GM06990 (cell line): ENCODE data around the gene RLF.

Source experiments
- DNase-seq: peaks from one replicate; pipeline ENCODE4 v3.0.0-alpha.2; 2011; ENCODE audit not compliant: insufficient read length; ENCODE audit errors: extremely low read depth
- H3K27me3 ChIP-seq: replicated peaks from 2 replicates; pipeline ENCODE4 v1.6.0; 2011; ENCODE audit warnings: low read length; ENCODE audit not compliant: control insufficient read depth, insufficient read depth
- H3K36me3 ChIP-seq: 2 replicates; pipeline ENCODE4 v1.5.1; 2011; ENCODE audit warnings: low read length; ENCODE audit not compliant: control insufficient read depth, insufficient read depth
- H3K4me3 ChIP-seq: replicated peaks from 2 replicates; pipeline ENCODE4 v1.5.1; 2011; ENCODE audit warnings: low read depth, mild to moderate bottlenecking, control low read depth, low read length
- TF ChIP-seq, protein P1 (sequence below): IDR thresholded peaks from 2 replicates; pipeline ENCODE4 v1.5.1; 2011; ENCODE audit warnings: low read length, control low read depth, mild to moderate bottlenecking, inconsistent platforms; ENCODE audit not compliant: insufficient read depth, poor library complexity, severe bottlenecking

The RLF gene

DNA sequence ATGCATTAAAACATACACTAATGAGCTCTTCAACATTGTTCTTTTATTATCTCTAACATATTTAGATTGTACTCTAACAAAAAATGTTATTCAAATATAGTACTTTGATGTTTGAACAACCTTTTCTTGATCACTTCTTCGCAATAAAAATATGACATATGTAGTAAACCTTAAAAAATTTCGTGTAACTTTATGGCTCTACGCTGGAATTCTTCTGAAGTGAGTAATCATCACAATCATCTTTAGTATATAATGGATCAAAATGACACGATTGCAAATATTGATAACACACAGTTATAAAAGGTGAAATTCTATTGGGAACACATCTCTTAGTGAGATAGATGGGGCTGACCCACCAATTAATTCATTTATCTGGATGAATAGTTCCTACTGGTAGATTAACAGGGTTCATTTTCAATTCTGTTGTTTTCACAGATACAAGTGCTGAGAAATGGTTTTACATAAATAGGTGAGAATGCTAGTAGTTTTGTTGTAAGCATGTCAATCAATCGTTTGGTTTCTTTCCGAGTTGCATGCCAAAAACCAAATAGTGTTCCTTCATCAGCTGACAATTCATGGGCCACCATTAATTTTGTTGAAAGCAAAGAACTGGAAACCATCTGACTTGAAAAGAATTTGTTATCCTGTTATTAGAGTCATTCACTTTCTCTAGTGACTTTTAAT, 95.4 kb downstream of the RLF start:
- DNase-seq, result no peak
- Histone ChIP-seq H3K4me3 (peak overlapping the region; percentile 98), H3K36me3 (peaks cover 6% of the 10 kb centered on the region), H3K27me3 (no peaks in the 10 kb centered on the region)
- TF ChIP-seq, protein P1, sequence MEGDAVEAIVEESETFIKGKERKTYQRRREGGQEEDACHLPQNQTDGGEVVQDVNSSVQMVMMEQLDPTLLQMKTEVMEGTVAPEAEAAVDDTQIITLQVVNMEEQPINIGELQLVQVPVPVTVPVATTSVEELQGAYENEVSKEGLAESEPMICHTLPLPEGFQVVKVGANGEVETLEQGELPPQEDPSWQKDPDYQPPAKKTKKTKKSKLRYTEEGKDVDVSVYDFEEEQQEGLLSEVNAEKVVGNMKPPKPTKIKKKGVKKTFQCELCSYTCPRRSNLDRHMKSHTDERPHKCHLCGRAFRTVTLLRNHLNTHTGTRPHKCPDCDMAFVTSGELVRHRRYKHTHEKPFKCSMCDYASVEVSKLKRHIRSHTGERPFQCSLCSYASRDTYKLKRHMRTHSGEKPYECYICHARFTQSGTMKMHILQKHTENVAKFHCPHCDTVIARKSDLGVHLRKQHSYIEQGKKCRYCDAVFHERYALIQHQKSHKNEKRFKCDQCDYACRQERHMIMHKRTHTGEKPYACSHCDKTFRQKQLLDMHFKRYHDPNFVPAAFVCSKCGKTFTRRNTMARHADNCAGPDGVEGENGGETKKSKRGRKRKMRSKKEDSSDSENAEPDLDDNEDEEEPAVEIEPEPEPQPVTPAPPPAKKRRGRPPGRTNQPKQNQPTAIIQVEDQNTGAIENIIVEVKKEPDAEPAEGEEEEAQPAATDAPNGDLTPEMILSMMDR, result no peak

DNA sequence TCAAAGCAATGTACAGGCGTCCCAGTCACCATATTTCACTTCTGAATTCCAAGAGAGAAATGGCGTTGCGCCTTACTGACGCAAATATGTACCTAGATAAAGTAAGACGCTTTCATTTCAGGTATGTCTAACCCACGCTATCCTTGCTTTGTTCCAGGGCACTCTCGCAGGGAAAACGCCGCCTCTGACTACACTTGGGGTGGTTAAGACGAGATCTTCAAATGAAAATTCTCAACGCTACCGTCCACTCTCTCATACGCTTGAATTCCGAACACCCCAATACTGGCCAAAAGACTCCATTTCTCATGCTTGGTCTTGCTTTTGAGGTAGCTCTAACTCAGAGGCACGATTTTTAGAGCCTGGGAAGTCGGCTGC, 96.1 kb downstream of the RLF start:
- Histone ChIP-seq H3K27me3 (no peaks in the 10 kb centered on the region), H3K4me3 (peak overlapping the region; percentile 98), H3K36me3 (peaks cover 6% of the 10 kb centered on the region)
- DNase-seq, result no peak
- TF ChIP-seq, protein P1, result no peak

- Histone ChIP-seq H3K27me3 (no peaks in the 10 kb centered on the region), H3K4me3 (peak within 1 kb of the TSS; percentile 98), H3K36me3 (peaks cover 8% of the 10 kb centered on the region)
- TF ChIP-seq, protein P1, result no peak
- peak; percentile 95 for DNase-seq
These were observed 96.7 kb downstream of the RLF start, which contains the start of gene ZMPSTE24 for GRCh38 chr1:40257688-40258444. Gene ZMPSTE24 (plus strand): TSS chr1:40258236. CDS start chr1:40258272, 36 bp downstream.

DNA sequence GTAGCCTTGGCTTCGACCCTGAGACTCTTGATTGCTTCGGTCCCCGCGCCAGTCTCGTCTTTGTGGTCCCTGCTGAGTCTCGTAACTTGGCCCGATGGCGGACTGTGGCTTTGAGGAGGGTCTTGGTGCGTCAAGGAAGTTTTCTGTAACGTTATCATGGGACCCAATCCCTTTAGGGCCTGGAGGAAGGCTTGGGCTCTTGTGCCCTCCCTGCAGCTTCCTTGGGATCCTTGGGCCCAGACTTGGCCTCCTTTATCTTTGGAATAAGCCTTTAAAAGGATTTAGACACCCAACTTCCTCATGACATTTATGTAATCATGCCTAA, 97.2 kb downstream of the RLF start:
- DNase-seq, result no peak
- Histone ChIP-seq H3K36me3 (peaks cover 8% of the 10 kb centered on the region), H3K27me3 (no peaks in the 10 kb centered on the region), H3K4me3 (peak overlapping the region; percentile 98)
- TF ChIP-seq, protein P1, result no peak

GRCh38 chr1:40264354-40264781, 103.2 kb downstream of the RLF start:
- TF ChIP-seq, protein P1, result no peak
- Histone ChIP-seq H3K27me3 (no peaks in the 10 kb centered on the region), H3K36me3 (peaks cover 8% of the 10 kb centered on the region), H3K4me3 (no peak overlapping the region)
- DNase-seq, result no peak
